DND-41 (cell line): ENCODE data around the gene COL20A1.

Experiments
- ATAC-seq: fragments of 200-7000 bp; cut with Tn5 transposase; 3 replicates; pipeline ENCODE4 v1.9.1; 2021; ENCODE audit warnings: low read depth; ENCODE audit not compliant: insufficient read depth
- DNase-seq: peaks from one replicate; pipeline ENCODE4 v3.0.0-alpha.2; 2020
- H2AFZ ChIP-seq: 2 replicates; pipeline ENCODE4 v1.6.0; 2012; ENCODE audit warnings: low read depth, low read length
- H3K27ac ChIP-seq: 2 replicates; pipeline ENCODE4 v1.5.1; 2012; ENCODE audit warnings: low read length, inconsistent platforms
- H3K27me3 ChIP-seq: fragments of 200-600 bp; sonication (generic); 2 replicates; pipeline ENCODE4 v1.6.0; 2012; ENCODE audit warnings: low read length, mild to moderate bottlenecking, inconsistent platforms; ENCODE audit not compliant: insufficient read depth, poor library complexity
- H3K36me3 ChIP-seq: 2 replicates; pipeline ENCODE4 v1.5.1; 2012; ENCODE audit warnings: low read length, inconsistent platforms; ENCODE audit not compliant: insufficient read depth
- H3K4me1 ChIP-seq: 2 replicates; pipeline ENCODE4 v1.5.1; 2012; ENCODE audit warnings: mild to moderate bottlenecking, low read length; ENCODE audit not compliant: insufficient read depth
- H3K4me2 ChIP-seq: 2 replicates; pipeline ENCODE4 v1.6.0; 2012; ENCODE audit warnings: mild to moderate bottlenecking, moderate library complexity, low read length, inconsistent platforms; ENCODE audit not compliant: insufficient read depth
- H3K4me3 ChIP-seq, 2 experiments: fragments of 200-600 bp in 1 of 2; shearing (Covaris generic) in 1 of 2; 2 replicates each; pipeline ENCODE4 v1.5.1; 2012 to 2016; ENCODE audit warnings: inconsistent platforms in 2 of 2, low read length in 2 of 2, mild to moderate bottlenecking in 2 of 2, low read depth in 1 of 2, moderate library complexity in 1 of 2
- H3K79me2 ChIP-seq: 2 replicates; pipeline ENCODE4 v1.6.0; 2012; ENCODE audit warnings: low read length, inconsistent platforms; ENCODE audit not compliant: insufficient read depth
- H3K9ac ChIP-seq: 2 replicates; pipeline ENCODE4 v1.6.0; 2012; ENCODE audit warnings: low read depth, mild to moderate bottlenecking, inconsistent platforms, low read length, moderate library complexity
- H3K9me3 ChIP-seq: 2 replicates; pipeline ENCODE4 v1.5.1; 2012; ENCODE audit warnings: low read length, moderate library complexity, mild to moderate bottlenecking, inconsistent platforms; ENCODE audit not compliant: insufficient read depth, severe bottlenecking
- H4K20me1 ChIP-seq: 2 replicates; pipeline ENCODE4 v1.6.0; 2012; ENCODE audit warnings: low read length; ENCODE audit not compliant: insufficient read depth
- EZH2 ChIP-seq: IDR thresholded peaks from 3 replicates; pipeline ENCODE4 v1.6.1; 2012; ENCODE audit warnings: borderline replicate concordance, low read depth, mild to moderate bottlenecking, moderate library complexity, low read length, inconsistent platforms; ENCODE audit not compliant: severe bottlenecking
- TF ChIP-seq, protein P1 (sequence below): IDR thresholded peaks from 2 replicates; pipeline ENCODE4 v1.5.1; 2012; ENCODE audit warnings: borderline replicate concordance, low read length, moderate library complexity, mild to moderate bottlenecking; ENCODE audit not compliant: poor library complexity, severe bottlenecking; ENCODE audit errors: extremely low read depth

COL20A1 gene

DNA sequence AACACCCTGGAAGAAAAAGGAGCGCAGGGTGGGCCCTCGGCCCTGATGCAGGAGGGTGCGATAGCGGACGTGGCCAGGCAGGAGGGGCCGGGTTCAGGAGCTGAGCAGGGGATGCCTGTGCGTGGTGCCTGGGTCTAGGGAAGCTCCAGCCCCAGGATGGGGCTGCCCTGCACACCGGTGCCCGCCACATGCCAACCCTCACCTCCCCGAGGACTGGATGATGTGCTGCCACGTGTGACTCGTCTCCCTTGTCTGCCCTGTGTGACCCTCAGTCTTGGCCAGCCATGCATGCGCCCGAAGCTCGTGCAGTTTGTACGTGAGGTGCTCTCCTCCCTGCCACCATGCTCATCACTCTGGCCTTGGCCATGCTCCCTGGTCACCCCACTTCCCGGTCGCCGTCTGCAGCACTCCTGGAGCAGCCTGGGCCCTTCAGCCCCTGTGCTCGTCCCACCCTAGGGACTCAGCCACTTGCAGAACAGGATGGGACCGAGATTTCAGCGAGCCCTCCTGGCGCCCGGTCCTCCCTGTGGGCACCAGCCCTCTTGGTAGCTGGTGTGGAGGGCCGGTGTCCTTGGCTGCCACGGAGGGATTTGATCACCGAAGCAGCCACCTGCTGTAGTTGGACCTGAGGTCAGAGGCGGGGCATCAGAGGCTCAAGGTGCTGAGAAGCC, 4.3 kb upstream of the COL20A1 start:
- peaks cover 54% of the 10 kb centered on the region for H3K36me3 ChIP-seq
- peaks cover 22% of the 10 kb centered on the region for H3K4me1 ChIP-seq
- no peak for ATAC-seq

DNA sequence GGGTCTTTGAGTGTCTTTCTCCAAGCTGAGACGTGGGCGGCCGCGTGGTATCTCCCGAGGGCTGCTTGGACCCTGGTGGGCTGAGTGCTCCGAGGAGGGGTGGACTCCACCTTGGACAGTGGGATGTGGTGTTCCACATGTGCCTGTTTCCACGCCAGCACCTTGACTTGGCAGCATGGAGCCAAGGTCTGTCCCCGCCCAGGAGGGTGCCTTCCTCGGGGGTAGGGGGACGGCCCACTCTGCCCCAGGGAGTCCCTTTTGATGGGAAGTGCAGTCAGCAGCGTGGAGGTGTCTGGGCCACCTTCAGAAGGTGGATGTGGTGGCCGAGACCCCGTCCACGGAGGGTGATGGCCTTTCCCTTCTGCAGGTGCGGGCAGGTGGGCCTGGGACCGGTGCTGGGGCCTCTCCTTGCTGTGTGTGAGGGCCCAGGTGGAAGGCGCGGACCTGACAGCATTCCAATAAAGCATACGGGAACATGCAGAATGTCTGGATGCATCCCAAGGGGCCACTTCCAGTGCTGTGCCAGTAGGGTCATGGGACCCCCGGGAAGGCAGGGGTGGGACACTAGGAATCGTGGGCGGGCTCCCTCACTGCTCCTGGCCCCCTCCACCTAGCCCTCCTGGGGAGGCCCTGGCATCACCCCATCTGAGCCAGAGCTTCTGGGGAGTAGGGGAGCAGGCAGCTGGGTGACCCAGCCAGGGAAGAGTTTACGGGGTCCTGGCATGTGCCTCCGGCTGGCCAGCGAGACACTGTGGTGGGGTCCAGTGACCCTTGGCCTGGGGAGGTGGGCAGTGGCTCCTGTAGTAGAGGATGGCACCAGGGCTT, 3.5 kb upstream of the COL20A1 start:
- Histone ChIP-seq H4K20me1 (peaks cover 45% of the 10 kb centered on the region), H3K79me2 (peaks cover 12% of the 10 kb centered on the region), H3K27me3 (peaks cover under 1% of the 10 kb centered on the region), H2AFZ (no peak overlapping the region), H3K4me3 (no peak overlapping the region), H3K9me3 (no peaks in the 10 kb centered on the region), H3K36me3 (peaks cover 49% of the 10 kb centered on the region), H3K27ac (no peak overlapping the region), H3K4me1 (peaks cover 14% of the 10 kb centered on the region), H3K4me2 (no peak overlapping the region), H3K9ac (no peak overlapping the region)
- no peak for TF ChIP-seq EZH2
- TF ChIP-seq, protein P1, sequence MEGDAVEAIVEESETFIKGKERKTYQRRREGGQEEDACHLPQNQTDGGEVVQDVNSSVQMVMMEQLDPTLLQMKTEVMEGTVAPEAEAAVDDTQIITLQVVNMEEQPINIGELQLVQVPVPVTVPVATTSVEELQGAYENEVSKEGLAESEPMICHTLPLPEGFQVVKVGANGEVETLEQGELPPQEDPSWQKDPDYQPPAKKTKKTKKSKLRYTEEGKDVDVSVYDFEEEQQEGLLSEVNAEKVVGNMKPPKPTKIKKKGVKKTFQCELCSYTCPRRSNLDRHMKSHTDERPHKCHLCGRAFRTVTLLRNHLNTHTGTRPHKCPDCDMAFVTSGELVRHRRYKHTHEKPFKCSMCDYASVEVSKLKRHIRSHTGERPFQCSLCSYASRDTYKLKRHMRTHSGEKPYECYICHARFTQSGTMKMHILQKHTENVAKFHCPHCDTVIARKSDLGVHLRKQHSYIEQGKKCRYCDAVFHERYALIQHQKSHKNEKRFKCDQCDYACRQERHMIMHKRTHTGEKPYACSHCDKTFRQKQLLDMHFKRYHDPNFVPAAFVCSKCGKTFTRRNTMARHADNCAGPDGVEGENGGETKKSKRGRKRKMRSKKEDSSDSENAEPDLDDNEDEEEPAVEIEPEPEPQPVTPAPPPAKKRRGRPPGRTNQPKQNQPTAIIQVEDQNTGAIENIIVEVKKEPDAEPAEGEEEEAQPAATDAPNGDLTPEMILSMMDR = no peak
- ATAC-seq = no peak
- no peak for DNase-seq

More for the DNA sequence above, 4.3 kb upstream of the COL20A1 start:
- H3K27ac ChIP-seq = no peak overlapping the region
- H3K79me2 ChIP-seq = peaks cover 15% of the 10 kb centered on the region
- no peak for DNase-seq
- H3K9ac ChIP-seq = no peak overlapping the region
- H3K9me3 ChIP-seq = no peaks in the 10 kb centered on the region
- no peak overlapping the region for H3K4me2 ChIP-seq
- no peaks in the 10 kb centered on the region for H3K27me3 ChIP-seq
- no peak for TF ChIP-seq EZH2
- TF ChIP-seq, protein P1 = no peak
- H4K20me1 ChIP-seq = peaks cover 41% of the 10 kb centered on the region
- H3K4me3 ChIP-seq = no peak overlapping the region
- no peak overlapping the region for H2AFZ ChIP-seq

DNA sequence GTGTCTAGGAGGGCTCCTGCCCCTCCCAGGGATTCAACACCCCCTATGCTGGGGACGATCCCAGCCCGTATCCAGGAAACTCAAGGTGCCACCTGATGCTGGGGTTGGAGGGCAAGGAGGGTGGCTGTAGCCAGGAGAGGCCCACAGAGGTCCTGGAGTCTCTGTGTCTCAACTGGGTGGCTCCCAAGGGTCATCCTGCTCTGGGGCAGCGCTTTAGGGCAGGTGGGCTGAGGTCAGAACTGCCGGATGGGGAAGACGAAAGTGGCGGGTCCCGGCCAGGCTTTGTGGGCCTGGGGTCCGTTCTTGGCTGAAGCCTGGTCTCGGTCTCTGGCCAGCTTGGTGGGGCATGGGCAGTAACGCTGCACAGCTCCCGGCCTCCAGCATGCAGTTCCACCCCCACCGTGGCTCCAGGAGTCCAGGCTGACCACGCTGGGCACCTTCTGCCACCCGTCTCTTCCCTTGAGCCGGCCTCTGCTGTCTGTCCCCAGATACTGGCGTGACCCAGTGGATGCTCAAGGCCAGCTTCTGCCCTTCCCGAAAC, 2.8 kb upstream of the COL20A1 start:
- Histone ChIP-seq H3K79me2 (peaks cover 8% of the 10 kb centered on the region; the same call in 1 of the 2 replicates), H3K4me1 (peaks cover 7% of the 10 kb centered on the region), H3K36me3 (peaks cover 46% of the 10 kb centered on the region), H3K4me3 (no peak overlapping the region), H2AFZ (no peak overlapping the region), H4K20me1 (peaks cover 52% of the 10 kb centered on the region), H3K9me3 (no peaks in the 10 kb centered on the region), H3K27ac (no peak overlapping the region), H3K27me3 (peaks cover 8% of the 10 kb centered on the region), H3K9ac (no peak overlapping the region), H3K4me2 (no peak overlapping the region)
- no peak for TF ChIP-seq EZH2
- TF ChIP-seq, protein P1 = no peak
- ATAC-seq (no peak), DNase-seq (no peak)
